Measurements from ENCODE around the gene CRIM1.

- TF ChIP-seq, protein P1, sequence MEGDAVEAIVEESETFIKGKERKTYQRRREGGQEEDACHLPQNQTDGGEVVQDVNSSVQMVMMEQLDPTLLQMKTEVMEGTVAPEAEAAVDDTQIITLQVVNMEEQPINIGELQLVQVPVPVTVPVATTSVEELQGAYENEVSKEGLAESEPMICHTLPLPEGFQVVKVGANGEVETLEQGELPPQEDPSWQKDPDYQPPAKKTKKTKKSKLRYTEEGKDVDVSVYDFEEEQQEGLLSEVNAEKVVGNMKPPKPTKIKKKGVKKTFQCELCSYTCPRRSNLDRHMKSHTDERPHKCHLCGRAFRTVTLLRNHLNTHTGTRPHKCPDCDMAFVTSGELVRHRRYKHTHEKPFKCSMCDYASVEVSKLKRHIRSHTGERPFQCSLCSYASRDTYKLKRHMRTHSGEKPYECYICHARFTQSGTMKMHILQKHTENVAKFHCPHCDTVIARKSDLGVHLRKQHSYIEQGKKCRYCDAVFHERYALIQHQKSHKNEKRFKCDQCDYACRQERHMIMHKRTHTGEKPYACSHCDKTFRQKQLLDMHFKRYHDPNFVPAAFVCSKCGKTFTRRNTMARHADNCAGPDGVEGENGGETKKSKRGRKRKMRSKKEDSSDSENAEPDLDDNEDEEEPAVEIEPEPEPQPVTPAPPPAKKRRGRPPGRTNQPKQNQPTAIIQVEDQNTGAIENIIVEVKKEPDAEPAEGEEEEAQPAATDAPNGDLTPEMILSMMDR (conservative IDR thresholded peaks at IDR 0.05) = no peak
- TF ChIP-seq ZFX (IDR thresholded peaks at IDR 0.05) = no peak
These were observed 24.3 kb downstream of the CRIM1 start for GRCh38 chr2:36379710-36380448.

Measured in C4-2B (cell line).